GM19324 (cell line): ENCODE results near the gene SMYD3.
"Not testable (repeated sequence)": the region's sequence is repeated elsewhere in the genome, so short reads cannot be mapped to it uniquely, and the experiment has no call there.

ENCODE experiments used
- ATAC-seq: cut with Tn5 transposase; IDR thresholded peaks from one replicate; pipeline ENCODE4 v1.9.1; 2021; ENCODE audit warnings: mild to moderate bottlenecking, moderate library complexity; ENCODE audit not compliant: unreplicated experiment, low FRiP score

SMYD3 gene

DNA sequence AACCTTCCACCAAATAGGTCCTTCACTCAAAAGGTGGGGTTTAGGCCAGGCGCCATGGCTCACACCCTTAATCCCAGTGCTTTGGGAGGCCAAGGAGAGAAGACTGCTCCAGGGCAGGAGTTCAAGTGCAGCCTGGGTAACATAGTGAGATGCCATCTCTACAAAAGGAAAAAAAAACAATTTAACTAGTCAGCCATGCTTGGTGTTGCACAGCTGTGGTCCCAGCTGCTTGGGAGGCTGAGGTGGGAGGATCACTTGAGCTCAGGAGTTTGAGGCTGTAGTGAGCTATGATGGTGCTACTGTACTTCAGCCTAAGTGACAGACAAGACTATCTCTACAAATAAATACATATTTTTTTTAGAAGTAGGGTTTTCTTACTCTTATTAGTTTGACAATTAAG lies 734.8 kb downstream of the SMYD3 start:
- ATAC-seq: no peak

- ATAC-seq: no peak
Measured at GRCh38 chr1:245771511-245772281, 735.4 kb downstream of the SMYD3 start.

- no peak for ATAC-seq
Measured at GRCh38 chr1:245770156-245770555, 736.9 kb downstream of the SMYD3 start.

GRCh38 chr1:245768596-245768995 lies 738.5 kb downstream of the SMYD3 start:
- ATAC-seq: no peak

- no peak for ATAC-seq
Measured at GRCh38 chr1:245765230-245766000, 741.7 kb downstream of the SMYD3 start.

DNA sequence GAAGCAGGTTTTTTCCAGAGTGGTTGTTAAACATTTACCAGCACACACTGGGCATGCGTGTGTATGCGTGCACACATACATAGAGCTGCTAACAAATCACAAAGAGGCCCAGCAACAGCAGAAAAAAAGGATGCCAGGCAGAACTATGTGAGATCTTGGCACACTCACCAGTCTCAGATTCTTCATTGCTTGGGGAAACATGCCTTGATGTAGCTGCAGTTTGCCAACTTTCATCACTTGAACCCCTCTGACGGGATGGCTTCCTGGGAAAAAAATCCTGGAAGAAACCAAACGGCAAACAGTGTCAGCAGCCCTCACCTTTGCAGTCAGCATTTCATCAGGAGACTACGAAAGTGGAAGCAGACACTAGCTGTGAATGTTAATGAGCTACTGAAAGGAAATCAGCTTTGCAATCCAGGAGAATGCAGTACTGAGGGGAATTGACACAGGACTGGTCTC lies 743.2 kb downstream of the SMYD3 start:
- ATAC-seq: no peak

- no peak for ATAC-seq
Measured at GRCh38 chr1:245762396-245762910, 744.6 kb downstream of the SMYD3 start.

- ATAC-seq: no peak
Measured at GRCh38 chr1:245760301-245760700, 746.8 kb downstream of the SMYD3 start.

DNA sequence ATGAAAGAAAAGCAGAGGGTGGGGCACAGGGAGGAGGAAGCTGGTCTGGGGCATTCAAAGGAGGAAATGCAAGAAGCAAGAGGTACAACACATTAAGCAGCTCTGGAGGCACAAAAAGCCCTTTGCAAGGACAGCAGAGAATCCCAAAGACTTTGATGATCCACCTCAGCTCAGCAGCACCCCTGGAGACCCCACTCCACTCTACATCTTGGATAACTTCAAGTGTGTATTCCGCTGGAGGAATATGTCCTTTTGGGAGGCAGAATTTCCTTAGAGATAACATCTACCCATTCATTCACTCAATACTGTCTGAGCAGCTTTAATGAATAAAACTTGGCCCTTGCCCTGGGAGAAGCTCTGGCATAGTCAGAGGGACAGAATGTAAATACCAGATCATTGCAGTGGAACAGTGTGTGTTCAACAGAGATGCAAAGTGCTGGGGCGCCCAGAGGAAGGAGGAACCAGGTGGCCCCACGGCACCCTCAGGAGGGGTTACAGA lies 752.6 kb downstream of the SMYD3 start:
- ATAC-seq: no peak

- ATAC-seq: no peak
Measured at GRCh38 chr1:245753807-245754206, 753.3 kb downstream of the SMYD3 start.

DNA sequence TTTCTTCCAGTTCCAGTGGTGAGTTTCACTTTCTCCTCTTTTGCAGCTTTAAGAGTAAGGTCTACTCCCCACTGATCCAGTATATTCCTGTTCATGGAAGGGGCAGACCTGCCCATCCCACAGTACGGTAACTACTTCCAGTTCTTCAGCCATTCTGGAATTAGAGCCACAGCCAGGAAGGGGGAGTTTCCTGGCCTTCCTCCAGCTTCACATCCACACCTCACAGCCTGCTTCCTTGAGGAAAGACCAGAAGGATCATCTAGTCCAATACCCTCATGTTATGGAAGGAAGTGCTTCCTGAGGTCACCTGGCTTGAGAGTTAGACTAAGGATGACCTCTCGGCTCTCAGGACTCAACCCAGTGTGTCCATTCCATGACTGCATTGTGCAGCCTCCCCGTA lies 754.5 kb downstream of the SMYD3 start:
- ATAC-seq: no peak

DNA sequence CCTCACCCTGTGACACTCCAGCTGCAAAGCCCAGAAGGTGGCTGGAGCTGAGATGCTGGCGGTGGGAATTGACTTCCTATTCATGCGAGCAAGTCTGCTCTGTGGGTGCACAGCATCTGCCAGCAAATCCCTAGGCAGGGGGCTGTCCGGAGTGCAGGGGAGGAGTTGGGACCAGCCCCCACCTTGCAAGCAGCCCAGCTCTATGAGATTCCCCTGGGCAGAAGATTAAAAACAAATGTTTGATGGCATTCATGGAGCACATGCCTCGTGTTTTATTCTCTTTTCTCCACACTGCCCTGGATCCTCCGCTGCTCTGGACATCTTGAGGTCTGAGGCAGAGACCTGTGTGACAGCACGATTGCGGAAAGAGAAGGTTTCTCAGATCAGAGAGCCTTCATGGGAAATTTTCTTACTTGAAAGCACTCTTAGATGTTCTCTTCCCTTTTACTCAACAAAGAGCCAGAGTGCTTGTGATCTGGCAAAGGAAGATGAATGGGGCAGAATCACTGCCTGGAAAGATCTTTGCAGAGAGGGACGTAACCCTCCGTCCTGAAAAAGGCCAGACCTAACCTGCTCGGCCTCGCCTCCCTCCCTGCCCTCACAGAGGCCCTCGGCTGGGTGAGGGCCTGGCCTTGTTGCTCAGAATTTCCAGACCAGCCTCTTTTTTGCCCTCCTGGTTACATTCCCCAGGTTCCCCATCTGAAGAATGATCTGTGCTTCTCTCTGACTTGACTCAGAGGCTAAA lies 755.2 kb downstream of the SMYD3 start:
- ATAC-seq: no peak

DNA sequence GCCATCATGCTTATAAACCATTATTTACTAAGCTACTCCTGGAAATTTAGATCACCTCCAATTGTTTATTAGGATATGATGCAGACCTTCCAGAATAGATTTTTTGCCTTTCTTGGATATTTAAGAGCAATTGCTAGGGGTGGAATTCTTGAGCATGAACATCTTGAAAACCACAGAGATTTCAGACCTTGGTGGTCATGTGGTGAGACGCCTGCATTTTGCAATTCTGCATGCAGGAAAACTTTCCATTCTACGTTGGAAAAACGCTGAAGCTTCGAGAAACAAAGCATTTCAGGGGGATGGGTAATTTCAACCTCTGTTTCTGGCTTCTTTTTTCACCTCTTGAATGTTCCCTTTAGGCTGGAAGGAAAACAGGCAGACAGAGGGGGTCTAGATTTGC lies 756.0 kb downstream of the SMYD3 start:
- no peak for ATAC-seq

DNA sequence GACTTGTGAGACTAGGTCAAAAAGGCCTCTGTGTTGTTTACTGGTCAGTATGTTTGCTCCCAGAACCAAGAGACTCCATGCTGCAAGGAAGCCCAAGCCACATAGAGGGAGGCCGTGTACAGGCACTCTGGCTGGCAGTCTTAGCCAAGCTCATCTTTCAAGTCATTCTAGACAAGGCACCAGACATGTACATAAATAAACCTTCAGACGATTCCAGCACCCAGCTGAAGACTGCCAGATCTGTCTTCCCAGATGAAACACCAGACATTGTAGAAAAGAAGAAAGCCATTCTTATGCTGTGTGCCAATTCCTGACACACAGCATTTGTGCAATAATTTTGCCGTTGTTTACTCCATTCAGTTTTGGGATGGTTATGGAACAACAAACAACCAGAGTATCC lies 756.8 kb downstream of the SMYD3 start:
- ATAC-seq: no peak

DNA sequence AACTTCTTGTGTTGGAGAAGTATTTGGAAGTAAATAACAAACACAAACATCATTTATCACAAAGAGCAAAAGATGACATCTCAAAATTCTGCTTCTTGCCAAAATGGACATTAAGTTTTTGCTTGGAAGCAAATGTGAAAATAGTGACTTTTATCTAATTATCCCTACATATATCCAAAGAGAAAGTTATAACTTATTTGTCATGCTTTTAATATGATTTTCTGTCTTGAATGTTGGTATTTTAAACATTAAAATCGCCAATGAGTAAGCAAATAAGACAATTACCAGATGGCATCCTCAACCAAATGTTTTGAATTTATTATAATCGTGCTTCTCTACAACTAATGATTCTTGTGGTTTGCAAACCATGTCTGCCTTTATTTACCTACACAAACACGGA lies 758.0 kb downstream of the SMYD3 start:
- ATAC-seq: no peak

GRCh38 chr1:245748646-245749045 lies 758.4 kb downstream of the SMYD3 start:
- ATAC-seq: no peak

DNA sequence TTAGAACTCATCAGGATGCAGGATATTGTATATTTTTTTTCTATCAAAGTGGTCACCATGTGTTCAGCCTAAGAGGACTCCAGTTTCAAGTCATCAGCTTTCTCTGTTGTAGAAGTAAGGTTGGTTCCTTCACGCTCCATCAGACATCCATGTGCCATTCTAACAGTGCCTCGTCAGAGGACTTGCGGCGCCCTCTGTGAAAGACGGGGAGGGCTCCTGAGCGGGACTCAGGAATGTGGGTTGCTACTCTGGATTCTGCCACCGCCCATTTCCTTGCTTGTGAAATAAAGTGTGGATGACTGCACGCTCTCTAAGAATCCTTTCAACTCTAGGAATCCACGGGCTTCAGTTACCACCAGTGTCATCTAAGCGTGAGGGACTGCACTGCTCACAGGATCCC lies 758.8 kb downstream of the SMYD3 start:
- ATAC-seq: no peak

DNA sequence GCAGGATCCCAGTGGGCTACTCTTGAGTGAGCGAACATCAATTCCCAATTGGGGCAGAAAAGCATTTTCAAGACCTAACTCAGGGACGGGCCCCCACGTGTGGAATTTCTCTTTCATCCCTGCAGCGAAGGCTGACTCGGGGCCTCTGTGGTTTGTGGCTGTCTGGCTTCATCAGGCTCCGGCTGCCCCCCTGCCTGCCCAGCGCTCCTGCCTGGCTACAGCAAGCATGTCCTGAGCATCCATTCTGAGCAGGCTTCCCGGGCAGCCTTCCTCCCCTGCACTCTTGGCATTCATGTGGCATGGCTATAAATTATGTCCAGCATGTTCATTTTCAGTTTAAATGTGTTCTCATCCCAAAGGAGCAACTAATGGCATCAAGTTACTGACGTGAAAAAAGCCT lies 764.2 kb downstream of the SMYD3 start:
- no peak for ATAC-seq

GRCh38 chr1:245740336-245740735 lies 766.7 kb downstream of the SMYD3 start:
- ATAC-seq: not testable (repeated sequence)

DNA sequence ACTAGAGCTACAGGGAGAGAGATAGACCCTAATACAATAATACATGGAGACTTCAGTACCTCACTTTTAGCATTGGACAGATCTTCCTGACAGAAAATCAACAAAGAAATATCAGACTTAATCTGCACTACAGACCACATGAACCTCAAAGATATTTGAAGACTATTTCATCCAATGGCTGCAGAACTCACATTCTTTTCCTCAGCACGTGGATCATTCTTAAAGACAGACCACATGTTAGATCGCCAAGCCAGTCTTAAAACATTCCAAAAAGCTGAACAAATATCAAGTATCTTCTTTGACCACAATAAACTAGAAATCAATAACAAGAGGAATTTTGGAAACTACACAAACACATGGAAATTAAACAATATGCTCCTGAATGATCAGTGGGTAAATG lies 776.3 kb downstream of the SMYD3 start:
- ATAC-seq: no peak

DNA sequence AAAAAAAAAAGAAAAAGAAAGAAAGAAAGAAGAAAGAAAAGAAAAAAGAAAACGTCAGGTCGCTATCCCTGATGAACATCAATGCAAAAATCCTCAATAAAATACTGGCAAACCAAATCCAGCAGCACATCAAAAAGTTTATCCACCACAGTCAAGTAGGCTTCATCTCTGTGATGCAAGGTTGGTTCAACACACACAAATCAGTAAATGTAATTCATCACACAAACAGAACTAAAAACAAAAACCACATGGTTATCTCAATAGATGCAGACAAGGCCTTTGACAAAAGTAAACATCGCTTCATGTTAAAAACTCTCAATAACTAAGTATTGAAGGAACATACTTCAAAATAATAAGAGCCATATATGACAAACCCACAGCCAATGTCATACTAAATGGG lies 779.0 kb downstream of the SMYD3 start:
- ATAC-seq: not testable (repeated sequence)
